Stimulated activated effector memory CD8-positive, alpha-beta T cell treated with anti-CD3 and anti-CD28 coated beads, Interleukin-12 subunit alpha, Interleukin-12 subunit beta, amount 100 ng/mL, for 72 hours (primary cell): ENCODE measurements around the gene LATS2.

Experiments
- ATAC-seq: fragments of 150-1000 bp; cut with Tn5 transposase; 2 replicates; pipeline ENCODE4 v1.10.0; 2021
- DNase-seq, 2 donors: peaks; one replicate each; pipeline ENCODE4 v3.0.0; 2021 to 2022; ENCODE audit warnings: low spot score in 2 of 2
- H3K27ac Mint-ChIP-seq: one replicate; pipeline ENCODE4 v1.8.0; 2022; ENCODE audit warnings: mild to moderate bottlenecking, mixed read lengths
- H3K36me3 Mint-ChIP-seq: one replicate; pipeline ENCODE4 v1.8.0; 2022; ENCODE audit warnings: mild to moderate bottlenecking, mixed read lengths
- H3K4me1 Mint-ChIP-seq: one replicate; pipeline ENCODE4 v1.8.0; 2022; ENCODE audit warnings: mixed read lengths
- H3K4me3 Mint-ChIP-seq: one replicate; pipeline ENCODE4 v1.8.0; 2022; ENCODE audit warnings: mild to moderate bottlenecking, mixed read lengths
- H3K9me3 Mint-ChIP-seq: one replicate; pipeline ENCODE4 v1.8.0; 2022; ENCODE audit warnings: mixed read lengths

Gene LATS2

GRCh38 chr13:21045100-21045499 is 16.3 kb downstream of the LATS2 start:
- Mint-ChIP-seq H3K36me3 (peaks cover 15% of the 10 kb centered on the region), H3K9me3 (no peaks in the 10 kb centered on the region), H3K4me3 (no peak overlapping the region), H3K27ac (no peak overlapping the region), H3K4me1 (peaks cover 25% of the 10 kb centered on the region)
- ATAC-seq, result no peak
- DNase-seq, result no peak

GRCh38 chr13:21043898-21044297 is 17.5 kb downstream of the LATS2 start:
- Mint-ChIP-seq H3K27ac (no peak overlapping the region), H3K9me3 (no peaks in the 10 kb centered on the region), H3K4me3 (no peak overlapping the region), H3K4me1 (peaks cover 21% of the 10 kb centered on the region), H3K36me3 (peaks cover 15% of the 10 kb centered on the region)
- no peak for ATAC-seq
- DNase-seq, result no peak

- Mint-ChIP-seq H3K27ac (peak overlapping the region; percentile 79), H3K4me1 (peaks cover 16% of the 10 kb centered on the region), H3K36me3 (peaks cover 12% of the 10 kb centered on the region), H3K9me3 (no peaks in the 10 kb centered on the region), H3K4me3 (no peak overlapping the region)
- DNase-seq, result no peak
- ATAC-seq, result no peak
Measured at GRCh38 chr13:21040120-21040826, 21.1 kb downstream of the LATS2 start.

GRCh38 chr13:21039097-21039800 is 22.1 kb downstream of the LATS2 start:
- no peak for DNase-seq
- no peak for ATAC-seq
- H3K9me3 Mint-ChIP-seq, result no peaks in the 10 kb centered on the region
- peaks cover 8% of the 10 kb centered on the region for H3K36me3 Mint-ChIP-seq
- peak overlapping the region; percentile 79 for H3K27ac Mint-ChIP-seq
- peaks cover 24% of the 10 kb centered on the region for H3K4me1 Mint-ChIP-seq
- H3K4me3 Mint-ChIP-seq, result no peak overlapping the region

GRCh38 chr13:21037656-21038055 is 23.7 kb downstream of the LATS2 start:
- Mint-ChIP-seq H3K4me3 (no peak overlapping the region), H3K36me3 (no peaks in the 10 kb centered on the region), H3K27ac (no peak overlapping the region), H3K9me3 (no peaks in the 10 kb centered on the region), H3K4me1 (peaks cover 31% of the 10 kb centered on the region)
- no peak for ATAC-seq
- no peak for DNase-seq

- peak overlapping the region; percentile 52 for H3K27ac Mint-ChIP-seq
- DNase-seq (no peak), ATAC-seq (no peak)
- H3K4me1 Mint-ChIP-seq, result peaks cover 33% of the 10 kb centered on the region
- H3K4me3 Mint-ChIP-seq, result no peak overlapping the region
- no peaks in the 10 kb centered on the region for H3K9me3 Mint-ChIP-seq
- no peaks in the 10 kb centered on the region for H3K36me3 Mint-ChIP-seq
Measured at GRCh38 chr13:21035498-21035897, 25.9 kb downstream of the LATS2 start.

- ATAC-seq (peak; percentile 31), DNase-seq (no peak)
- Mint-ChIP-seq H3K4me1 (peaks cover 33% of the 10 kb centered on the region), H3K36me3 (no peaks in the 10 kb centered on the region), H3K27ac (peak overlapping the region; percentile 52), H3K9me3 (no peaks in the 10 kb centered on the region), H3K4me3 (no peak overlapping the region)
Measured at GRCh38 chr13:21034603-21035191, 26.7 kb downstream of the LATS2 start.

- no peak overlapping the region for H3K4me3 Mint-ChIP-seq
- H3K4me1 Mint-ChIP-seq, result peaks cover 26% of the 10 kb centered on the region
- H3K9me3 Mint-ChIP-seq, result no peaks in the 10 kb centered on the region
- DNase-seq, result no peak
- ATAC-seq, result peak; percentile 45
- no peaks in the 10 kb centered on the region for H3K36me3 Mint-ChIP-seq
- no peak overlapping the region for H3K27ac Mint-ChIP-seq
Measured at GRCh38 chr13:21033856-21034602, 27.4 kb downstream of the LATS2 start.

- Mint-ChIP-seq H3K4me3 (no peak overlapping the region), H3K9me3 (no peaks in the 10 kb centered on the region), H3K36me3 (no peaks in the 10 kb centered on the region), H3K4me1 (peaks cover 21% of the 10 kb centered on the region), H3K27ac (no peak overlapping the region)
- DNase-seq (no peak), ATAC-seq (no peak)
Measured at GRCh38 chr13:21033212-21033840, 28.1 kb downstream of the LATS2 start.

- DNase-seq, result no peak
- no peak overlapping the region for H3K4me3 Mint-ChIP-seq
- no peak overlapping the region for H3K27ac Mint-ChIP-seq
- no peak for ATAC-seq
- no peaks in the 10 kb centered on the region for H3K36me3 Mint-ChIP-seq
- H3K9me3 Mint-ChIP-seq, result no peaks in the 10 kb centered on the region
- peaks cover 21% of the 10 kb centered on the region for H3K4me1 Mint-ChIP-seq
Measured at GRCh38 chr13:21032656-21033055, 28.7 kb downstream of the LATS2 start.

- Mint-ChIP-seq H3K9me3 (no peaks in the 10 kb centered on the region), H3K36me3 (no peaks in the 10 kb centered on the region), H3K4me1 (peaks cover 21% of the 10 kb centered on the region), H3K4me3 (no peak overlapping the region), H3K27ac (no peak overlapping the region)
- no peak for ATAC-seq
- DNase-seq, result no peak
Measured at GRCh38 chr13:21031594-21032275, 29.7 kb downstream of the LATS2 start.

GRCh38 chr13:21025539-21025938 is 35.8 kb downstream of the LATS2 start:
- peaks cover 5% of the 10 kb centered on the region for H3K36me3 Mint-ChIP-seq
- no peak for DNase-seq
- H3K27ac Mint-ChIP-seq, result no peak overlapping the region
- no peaks in the 10 kb centered on the region for H3K9me3 Mint-ChIP-seq
- H3K4me3 Mint-ChIP-seq, result no peak overlapping the region
- H3K4me1 Mint-ChIP-seq, result no peaks in the 10 kb centered on the region
- ATAC-seq, result no peak

GRCh38 chr13:21022056-21022979 is 39.1 kb downstream of the LATS2 start:
- Mint-ChIP-seq H3K27ac (no peak overlapping the region), H3K4me3 (no peak overlapping the region), H3K4me1 (peaks cover 11% of the 10 kb centered on the region), H3K9me3 (no peaks in the 10 kb centered on the region), H3K36me3 (peaks cover 5% of the 10 kb centered on the region)
- DNase-seq (no peak), ATAC-seq (no peak)

GRCh38 chr13:21020581-21020980 is 40.8 kb downstream of the LATS2 start:
- H3K4me1 Mint-ChIP-seq, result peaks cover 21% of the 10 kb centered on the region
- peaks cover 5% of the 10 kb centered on the region for H3K36me3 Mint-ChIP-seq
- no peak overlapping the region for H3K27ac Mint-ChIP-seq

More at GRCh38 chr13:21020581-21020980, 40.8 kb downstream of the LATS2 start:
- DNase-seq (no peak), ATAC-seq (no peak)
- H3K4me3 Mint-ChIP-seq, result no peak overlapping the region
- H3K9me3 Mint-ChIP-seq, result no peaks in the 10 kb centered on the region
